AG10803 (cell line): ENCODE data around the gene TMEM106A.
"Not testable (repeated sequence)": the region's sequence is repeated elsewhere in the genome, so short reads cannot be mapped to it uniquely, and the experiment has no call there.

ENCODE experiments used
- DNase-seq: peaks from one replicate; pipeline ENCODE4 v3.0.0; 2010; ENCODE audit warnings: low read depth
- H3K4me3 ChIP-seq: 2 replicates; pipeline ENCODE4 v1.5.1; 2011; ENCODE audit warnings: mild to moderate bottlenecking, low read length, control low read depth
- CTCF ChIP-seq: conservative IDR thresholded peaks from 2 replicates; pipeline ENCODE4 v1.5.1; 2011; ENCODE audit warnings: mild to moderate bottlenecking, low read length, control low read depth, inconsistent platforms

The TMEM106A gene

DNA sequence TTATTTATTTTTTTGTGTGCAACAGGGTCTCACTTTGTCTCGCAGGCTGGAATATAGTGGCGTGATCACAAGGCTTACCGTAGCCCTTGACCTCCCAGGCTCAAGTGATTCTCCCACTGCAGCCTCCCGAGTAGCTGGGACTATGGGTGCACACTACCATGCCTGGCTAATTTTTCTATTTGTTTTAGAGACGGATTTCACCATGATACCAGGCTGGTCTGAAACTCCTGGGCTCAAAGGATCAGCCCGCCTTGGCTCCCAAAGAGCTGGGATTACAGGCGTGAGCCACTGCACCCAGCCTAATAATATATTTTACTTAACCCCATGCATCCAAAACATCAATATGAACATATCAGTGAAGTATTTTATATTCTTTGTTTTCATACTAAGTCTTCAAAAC is 14.7 kb downstream of the TMEM106A start:
- no peak overlapping the region for H3K4me3 ChIP-seq
- no peak for TF ChIP-seq CTCF
- no peak for DNase-seq

- not testable (repeated sequence) for DNase-seq, H3K4me3 ChIP-seq
Observed at GRCh38 chr17:43228020-43228782, 16.5 kb downstream of the TMEM106A start, which contains the start of gene CCDC200. Gene CCDC200 (minus strand): TSS chr17:43228623. CDS start chr17:43228554, 69 bp downstream.

GRCh38 chr17:43231205-43232020 is 19.7 kb downstream of the TMEM106A start:
- peak overlapping the region; percentile 55 for H3K4me3 ChIP-seq

DNA sequence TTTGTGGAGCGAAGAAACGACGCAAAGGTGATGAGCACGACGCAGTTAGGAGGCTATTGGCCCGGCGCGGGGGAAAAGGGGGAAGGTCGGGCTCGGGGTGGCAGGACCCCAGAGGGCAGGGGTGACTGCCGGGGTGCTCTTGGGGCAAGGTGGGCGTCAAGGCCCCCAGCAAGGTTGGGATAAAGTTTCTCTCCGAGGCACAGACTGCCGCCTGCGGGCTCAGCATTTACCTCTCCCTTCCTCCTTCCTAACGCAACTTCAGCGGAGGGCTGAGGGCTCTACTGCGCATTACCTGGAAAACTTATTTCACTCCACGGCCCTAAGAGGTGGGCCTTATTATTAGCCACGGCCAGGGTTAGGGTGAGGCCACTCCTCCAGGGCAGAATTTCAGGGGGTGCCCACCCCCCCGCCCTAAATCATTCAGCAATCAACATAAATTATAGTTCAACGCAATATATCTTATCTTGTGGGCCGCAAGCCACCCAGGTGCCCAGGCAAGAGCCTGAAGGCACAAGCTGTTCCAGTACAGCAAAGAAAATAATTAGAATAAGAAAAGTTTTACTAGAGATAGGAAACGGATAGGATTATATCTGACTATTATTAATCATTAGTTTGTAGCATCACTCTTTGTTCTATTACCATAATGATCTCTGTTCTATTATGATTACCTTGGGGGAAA is 20.5 kb downstream of the TMEM106A start:
- peak overlapping the region; percentile 55 for H3K4me3 ChIP-seq
- DNase-seq, result not testable (repeated sequence)

More at GRCh38 chr17:43231205-43232020, 19.7 kb downstream of the TMEM106A start:
- DNase-seq, result not testable (repeated sequence)

DNA sequence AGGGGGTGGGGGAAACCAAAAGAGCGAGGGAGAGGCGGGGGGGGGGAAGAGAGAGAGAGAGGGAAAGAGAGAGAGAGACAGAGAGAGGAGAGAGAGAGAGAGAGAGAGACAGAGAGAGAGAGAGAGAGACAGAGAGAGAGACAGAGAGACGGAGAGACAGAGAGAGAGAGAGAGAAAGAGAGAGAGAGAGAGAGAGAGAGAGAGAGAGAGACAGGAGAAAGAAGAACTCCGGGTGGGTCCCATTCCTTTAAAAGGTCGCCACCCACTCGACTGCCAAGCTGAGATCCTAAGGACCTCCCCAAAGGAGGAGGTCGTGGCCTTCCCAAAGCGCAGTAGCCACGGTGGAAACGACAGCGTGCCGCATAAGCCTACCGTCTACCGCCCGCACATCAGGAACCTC is 21.6 kb downstream of the TMEM106A start:
- H3K4me3 ChIP-seq, DNase-seq: not testable (repeated sequence)

DNA sequence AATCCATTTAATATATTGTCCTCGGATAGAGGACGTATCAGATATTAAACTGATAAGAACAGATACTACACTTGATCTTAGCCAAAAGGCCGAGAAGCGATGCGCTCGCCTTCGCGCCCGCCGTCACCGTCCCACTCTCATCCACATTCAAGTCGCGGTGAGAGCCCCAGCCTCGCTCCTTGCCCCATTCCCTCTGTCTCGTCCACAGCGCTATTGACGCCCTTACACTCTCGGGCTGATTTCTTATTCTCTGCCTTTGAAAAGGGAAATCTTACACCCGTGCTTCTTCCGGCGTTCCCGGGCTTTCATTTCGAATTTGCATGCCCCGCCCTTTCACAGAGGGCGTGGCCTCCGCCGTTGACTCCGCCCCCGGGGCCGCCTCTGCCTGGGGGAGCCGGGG is 22.2 kb downstream of the TMEM106A start, which contains the start of gene RNU2-1:
TSS of gene RNU2-1 (minus strand) at position 101 of the 400 bp plus-strand sequence.
- H3K4me3 ChIP-seq, DNase-seq: not testable (repeated sequence)

DNA sequence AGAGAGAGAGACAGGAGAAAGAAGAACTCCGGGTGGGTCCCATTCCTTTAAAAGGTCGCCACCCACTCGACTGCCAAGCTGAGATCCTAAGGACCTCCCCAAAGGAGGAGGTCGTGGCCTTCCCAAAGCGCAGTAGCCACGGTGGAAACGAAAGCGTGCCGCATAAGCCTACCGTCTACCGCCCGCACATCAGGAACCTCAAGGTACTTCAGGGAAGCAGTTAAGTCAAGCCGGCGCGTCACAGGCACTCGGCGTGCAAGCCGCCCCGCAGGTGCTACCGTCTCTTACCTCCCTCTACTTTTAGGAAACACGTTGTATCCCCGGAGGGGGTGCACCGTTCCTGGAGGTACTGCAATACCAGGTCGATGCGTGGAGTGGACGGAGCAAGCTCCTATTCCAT is 27.9 kb downstream of the TMEM106A start:
- not testable (repeated sequence) for H3K4me3 ChIP-seq, DNase-seq

GRCh38 chr17:43240596-43241352 is 29.1 kb downstream of the TMEM106A start:
- not testable (repeated sequence) for H3K4me3 ChIP-seq, DNase-seq

DNA sequence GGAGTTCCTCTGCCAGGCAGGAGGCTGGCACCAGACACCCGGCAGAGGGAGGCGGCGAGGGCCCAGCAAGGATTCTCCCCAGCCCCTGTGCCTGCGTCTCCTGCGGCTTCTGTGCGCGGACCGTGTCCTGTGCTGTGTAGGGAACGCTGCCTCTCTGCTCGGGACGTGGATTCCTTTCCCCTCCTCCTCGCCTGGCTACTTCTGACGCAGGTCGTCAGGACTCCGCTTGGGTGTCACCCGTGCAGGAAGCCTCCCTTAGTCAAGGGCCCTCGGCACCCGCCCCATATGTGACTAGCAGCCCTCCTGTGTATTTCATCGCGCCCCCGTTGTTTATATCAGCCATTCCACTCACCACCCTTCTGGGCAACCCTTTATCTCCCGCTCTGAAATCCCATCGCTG is 34.8 kb downstream of the TMEM106A start:
- DNase-seq, H3K4me3 ChIP-seq: not testable (repeated sequence)
